ENCODE measurements around the gene GRIK4.

Gene GRIK4

GRCh38 chr11:120837696-120838095 lies 326.1 kb downstream of the GRIK4 start:
- no peak for DNase-seq (ENCODE audit: low read depth, low spot score)

GRCh38 chr11:120839201-120839600 lies 327.7 kb downstream of the GRIK4 start:
- DNase-seq (ENCODE audit: low read depth, low spot score): no peak

GRCh38 chr11:120839846-120840402 lies 328.4 kb downstream of the GRIK4 start:
- no peak for DNase-seq (ENCODE audit: low read depth, low spot score)

DNA sequence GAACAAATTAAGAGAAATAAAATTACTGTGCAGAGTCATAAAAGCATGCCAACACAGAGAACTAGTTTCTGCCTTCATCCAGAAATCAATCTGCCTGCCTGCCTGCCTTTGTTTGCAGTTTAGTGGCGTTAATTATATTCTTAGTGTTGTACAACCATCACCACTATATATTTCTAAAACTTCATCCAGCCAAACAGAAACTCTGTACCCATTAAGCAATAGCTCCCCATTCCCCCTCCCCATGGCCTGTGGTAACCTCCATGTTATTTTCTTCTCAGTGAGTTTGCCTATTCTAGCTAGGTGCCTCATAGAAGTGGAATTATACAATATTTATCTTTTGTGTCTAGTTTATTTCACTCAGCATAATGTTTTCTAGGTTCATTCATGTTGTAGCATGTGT lies 329.1 kb downstream of the GRIK4 start:
- no peak for DNase-seq (ENCODE audit: low read depth, low spot score)

DNA sequence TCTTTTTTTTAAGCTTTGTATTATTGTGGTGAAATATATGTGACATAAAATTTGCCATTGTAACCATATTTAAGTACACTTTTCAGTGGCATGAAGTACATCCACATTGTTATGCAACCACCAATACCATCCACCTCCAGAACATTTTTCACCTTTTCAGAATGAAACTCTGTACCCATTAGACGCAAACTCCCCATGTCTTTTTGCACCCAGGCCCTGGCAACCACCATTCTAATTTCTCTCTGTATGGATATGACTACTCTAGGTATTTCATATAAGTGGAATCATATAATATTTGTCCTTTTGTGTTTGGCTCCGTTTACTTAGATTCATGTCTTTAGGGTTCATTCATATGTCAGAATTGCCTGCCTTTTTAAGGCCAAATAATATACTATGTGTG lies 329.5 kb downstream of the GRIK4 start:
- DNase-seq (ENCODE audit: low read depth, low spot score): no peak

- no peak for DNase-seq (ENCODE audit: low read depth, low spot score)
These were observed 330.6 kb downstream of the GRIK4 start for GRCh38 chr11:120842195-120842594.

GRCh38 chr11:120853435-120853834 lies 341.9 kb downstream of the GRIK4 start:
- DNase-seq (ENCODE audit: low read depth, low spot score): no peak

- no peak for DNase-seq (ENCODE audit: low read depth, low spot score)
These were observed 343.4 kb downstream of the GRIK4 start for GRCh38 chr11:120854988-120855387.

GRCh38 chr11:120857508-120857907 lies 346.0 kb downstream of the GRIK4 start:
- DNase-seq (ENCODE audit: low read depth, low spot score): no peak

DNA sequence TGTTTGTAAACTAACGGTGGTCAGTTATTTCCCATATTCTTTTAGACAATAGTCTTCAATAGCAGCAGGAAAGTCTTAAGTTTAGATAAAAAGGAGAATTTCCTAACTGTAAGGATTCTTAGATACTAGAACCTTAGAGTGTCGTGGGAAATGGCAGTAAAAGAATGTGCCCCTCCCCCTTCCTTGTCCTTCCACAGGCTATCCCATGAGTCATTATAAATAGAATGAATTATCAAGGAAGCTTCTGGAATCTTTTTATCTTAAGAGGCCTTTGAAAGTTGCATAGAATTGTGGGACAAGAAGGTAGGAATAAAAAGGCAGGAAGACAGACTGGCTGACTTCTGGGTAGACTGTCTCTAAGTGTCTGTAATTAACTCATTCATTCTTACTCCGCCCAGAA lies 347.2 kb downstream of the GRIK4 start:
- DNase-seq (ENCODE audit: low read depth, low spot score): no peak

DNA sequence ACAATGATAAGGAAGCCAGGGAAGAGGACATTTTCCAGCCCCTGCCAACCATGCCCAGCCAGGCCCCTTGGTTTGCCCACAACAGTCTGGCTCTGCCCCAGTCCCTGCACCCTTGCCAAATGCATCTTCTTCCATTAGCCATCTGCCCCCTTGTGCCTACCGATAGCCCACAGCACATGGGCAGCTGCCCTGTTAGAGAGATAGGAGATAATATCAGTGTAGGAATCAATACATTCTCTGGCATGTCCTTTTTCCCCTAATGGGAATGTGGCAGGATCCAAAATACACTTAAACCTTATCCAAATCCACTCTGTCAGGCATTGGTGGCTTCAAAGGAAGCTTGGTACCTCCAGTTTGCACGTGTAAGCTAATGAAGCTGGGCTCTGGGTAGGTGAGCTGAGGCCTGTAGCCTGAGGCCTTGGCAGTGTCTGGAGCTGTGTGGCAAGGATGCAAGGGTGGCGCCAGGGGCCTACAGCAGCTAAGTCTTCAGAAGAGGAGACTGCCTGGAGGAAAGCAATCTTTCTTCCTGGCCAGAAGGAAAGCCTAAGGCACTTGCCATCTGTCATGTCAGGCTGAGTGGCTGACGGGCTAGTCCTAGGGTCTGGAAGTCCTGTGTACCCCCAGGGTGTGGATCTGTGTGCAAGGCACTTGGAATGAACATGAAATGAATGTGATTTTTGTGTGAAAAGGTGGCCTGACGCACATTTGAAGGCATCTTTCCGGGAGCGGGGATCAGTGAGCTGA lies 348.2 kb downstream of the GRIK4 start:
- no peak for DNase-seq (ENCODE audit: low read depth, low spot score)

GRCh38 chr11:120863359-120863758 lies 351.8 kb downstream of the GRIK4 start:
- DNase-seq (ENCODE audit: low read depth, low spot score): no peak

DNA sequence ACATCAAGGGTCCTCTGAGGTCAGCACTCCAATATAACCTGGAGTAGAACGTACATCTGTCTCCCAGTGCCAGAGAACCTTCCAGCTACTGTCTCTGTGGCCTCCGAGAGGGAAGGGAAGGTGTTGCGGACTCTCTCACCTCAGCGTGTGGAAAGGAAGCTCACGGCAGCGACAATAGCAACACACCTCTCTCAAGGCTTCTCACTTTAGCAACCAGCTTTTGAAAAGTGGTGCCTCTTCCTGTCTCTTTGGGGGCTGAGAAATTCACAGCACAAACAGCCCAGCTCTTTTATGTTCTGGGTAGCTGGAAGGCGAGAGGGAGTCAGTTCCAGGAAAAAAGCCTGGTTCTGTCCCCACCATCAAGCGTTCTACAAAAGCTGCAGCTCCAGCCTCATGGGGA lies 355.5 kb downstream of the GRIK4 start:
- no peak for DNase-seq (ENCODE audit: low read depth, low spot score)

GRCh38 chr11:120867531-120867930 lies 356.0 kb downstream of the GRIK4 start:
- DNase-seq (ENCODE audit: low read depth, low spot score): peak; percentile 12

GRCh38 chr11:120867988-120868387 lies 356.4 kb downstream of the GRIK4 start:
- DNase-seq (ENCODE audit: low read depth, low spot score): no peak

GRCh38 chr11:120869097-120869496 lies 357.5 kb downstream of the GRIK4 start:
- no peak for DNase-seq (ENCODE audit: low read depth, low spot score)

DNA sequence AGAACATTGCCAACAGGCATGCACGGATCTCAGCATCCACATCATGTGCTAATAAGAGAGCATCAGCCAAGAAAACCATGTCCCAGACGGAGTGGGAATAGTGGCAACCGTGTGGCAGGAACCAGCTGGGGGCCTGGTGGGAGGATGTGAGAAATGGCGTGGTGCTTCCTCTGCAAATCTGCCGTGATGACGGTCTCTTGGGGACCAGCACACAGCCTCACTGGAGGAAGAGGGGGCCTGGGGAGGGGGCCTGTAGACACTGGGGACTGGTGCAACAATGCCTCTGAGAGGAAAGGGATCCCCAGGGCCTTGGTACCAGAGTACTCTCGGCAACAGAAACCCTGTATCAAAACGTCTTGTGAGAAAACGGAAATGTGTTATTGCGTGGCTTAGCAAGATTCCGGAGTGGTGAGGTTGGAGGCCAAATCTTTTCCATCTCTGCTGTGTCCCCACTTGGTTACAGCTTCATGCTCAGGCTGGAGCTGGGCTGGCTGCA lies 358.0 kb downstream of the GRIK4 start:
- DNase-seq (ENCODE audit: low read depth, low spot score): no peak

DNA sequence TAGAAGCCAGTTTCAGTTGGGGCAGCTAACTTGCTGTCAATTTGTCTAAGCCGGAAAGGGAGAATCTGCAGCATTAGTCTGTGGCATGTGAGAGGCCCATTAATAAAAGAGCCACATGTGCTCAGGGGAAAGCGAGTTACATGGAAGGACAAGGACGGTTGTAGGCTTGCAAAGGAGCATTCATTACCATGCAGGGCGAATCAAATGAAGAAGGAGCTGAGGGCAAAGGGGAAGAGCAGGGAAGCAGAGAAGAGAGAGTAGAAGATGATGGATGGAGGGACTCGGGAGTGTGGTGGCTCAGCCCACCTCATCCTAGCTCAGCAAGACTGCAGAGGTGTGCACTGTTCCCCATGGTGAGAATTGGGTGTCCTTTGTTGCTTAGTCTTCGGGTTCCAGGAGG lies 359.6 kb downstream of the GRIK4 start:
- DNase-seq (ENCODE audit: low read depth, low spot score): no peak

- no peak for DNase-seq (ENCODE audit: low read depth, low spot score)
These were observed 360.4 kb downstream of the GRIK4 start for GRCh38 chr11:120871924-120872323.

DNA sequence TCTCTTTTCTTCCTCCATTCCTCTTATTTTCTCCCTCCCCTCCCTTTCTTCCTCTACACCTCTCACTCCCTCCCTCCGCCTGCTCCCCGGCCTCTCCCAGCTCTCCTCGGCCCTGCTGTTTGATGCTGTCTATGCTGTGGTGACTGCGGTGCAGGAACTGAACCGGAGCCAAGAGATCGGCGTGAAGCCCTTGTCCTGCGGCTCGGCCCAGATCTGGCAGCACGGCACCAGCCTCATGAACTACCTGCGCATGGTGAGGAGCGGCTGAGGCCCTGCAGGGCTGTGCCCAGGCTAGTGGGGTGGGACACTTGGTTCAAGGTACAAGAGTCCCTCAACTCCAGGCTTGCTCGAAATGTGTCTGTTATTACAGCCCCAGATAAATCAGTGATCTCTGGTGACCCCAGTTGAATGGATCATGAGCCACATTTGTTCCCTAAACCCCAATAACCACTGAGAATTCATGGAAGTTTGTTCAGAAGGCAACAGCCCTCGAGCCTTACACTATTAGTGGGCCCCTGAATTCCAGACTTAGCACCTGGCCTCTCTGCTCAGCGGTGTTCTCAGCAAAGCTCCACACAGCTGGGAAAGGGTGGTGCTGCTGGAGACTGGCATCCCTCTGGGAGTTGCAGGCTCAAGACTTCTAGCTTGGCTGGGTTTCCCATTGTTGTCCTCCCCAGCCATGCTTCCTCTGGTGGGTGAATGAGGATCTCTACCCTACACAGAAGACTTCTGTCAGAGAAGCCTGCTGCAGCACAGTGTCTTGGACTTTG lies 362.6 kb downstream of the GRIK4 start:
- no peak for DNase-seq (ENCODE audit: low read depth, low spot score)

- DNase-seq (ENCODE audit: low read depth, low spot score): no peak
These were observed 364.4 kb downstream of the GRIK4 start for GRCh38 chr11:120875986-120876385.

DNA sequence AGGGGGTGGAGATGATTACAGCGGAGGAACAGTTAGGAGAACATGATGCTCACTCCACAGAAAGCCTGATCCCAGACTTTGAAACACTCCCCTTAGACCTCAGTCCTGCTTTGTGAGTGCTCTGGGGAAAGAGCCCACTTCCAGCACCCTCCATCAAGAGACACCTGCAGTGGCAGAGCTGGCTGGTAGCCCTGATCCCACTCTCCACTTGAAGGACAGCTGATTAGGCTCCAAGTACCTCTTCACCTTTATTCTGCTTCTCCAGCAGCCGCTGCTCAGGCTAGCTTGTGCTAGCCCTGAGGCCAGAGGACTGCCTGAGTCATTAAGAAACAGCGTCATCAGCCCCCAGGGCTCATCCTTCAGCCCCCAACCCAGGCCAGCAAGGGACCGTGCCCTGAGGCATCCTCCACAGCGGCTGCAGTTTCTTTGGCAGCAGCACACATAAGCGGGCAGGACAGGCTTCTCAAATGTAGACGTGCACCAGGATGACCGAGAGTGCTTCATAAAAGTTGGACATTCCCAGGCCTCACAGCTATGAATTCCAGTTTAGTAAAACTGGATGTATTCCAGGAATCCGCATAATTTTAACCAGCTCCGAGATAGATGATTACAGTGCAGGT lies 366.3 kb downstream of the GRIK4 start:
- no peak for DNase-seq (ENCODE audit: low read depth, low spot score)
